Erythroblast (primary cell): ENCODE measurements around the gene SBF2.

ENCODE experiments used
- GATA1 ChIP-seq: IDR thresholded peaks from 2 replicates; pipeline ENCODE4 v1.6.1; 2011; ENCODE audit warnings: low read depth, mild to moderate bottlenecking, control low read depth, low read length, moderate library complexity
- POLR2A ChIP-seq: IDR thresholded peaks from 2 replicates; pipeline ENCODE4 v1.6.1; 2011; ENCODE audit warnings: mild to moderate bottlenecking, low read length

DNA sequence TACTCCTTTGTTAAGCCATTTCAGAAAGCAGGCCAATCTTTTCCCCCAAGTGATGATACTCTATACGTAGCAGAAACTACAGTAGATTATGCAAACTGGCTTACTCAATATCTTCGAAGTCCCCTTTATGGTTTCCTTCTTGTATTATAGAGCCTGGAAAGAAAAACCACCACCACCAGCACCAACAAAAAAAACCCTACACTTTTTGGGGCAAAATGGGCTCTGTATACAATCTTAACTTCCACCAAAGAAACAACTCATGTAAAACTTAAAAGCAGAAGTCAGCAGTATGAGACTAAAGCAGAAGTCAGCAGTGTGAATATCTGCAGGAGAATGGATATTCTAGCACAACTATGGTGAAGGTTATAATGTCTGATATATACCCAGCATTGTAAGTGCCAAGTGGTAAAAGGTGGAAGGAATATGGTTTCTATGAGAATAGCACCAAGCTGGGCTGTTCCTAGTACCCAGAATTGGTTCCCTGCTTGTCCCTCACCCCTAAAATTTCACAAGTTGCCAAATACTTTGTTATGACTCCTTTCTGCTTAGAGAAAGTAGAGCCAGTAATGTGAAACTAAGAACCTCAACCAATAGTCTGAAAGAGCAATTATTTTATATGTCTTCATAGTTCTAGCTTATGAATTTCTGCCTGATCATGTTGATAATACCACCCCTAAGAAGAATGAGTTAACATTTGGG lies 252.1 kb downstream of the SBF2 start:
- TF ChIP-seq POLR2A (no peak), GATA1 (no peak)
